Urothelium cell line (cell line): ENCODE measurements around the gene PIM3.
"Not testable (repeated sequence)": the region's sequence is repeated elsewhere in the genome, so short reads cannot be mapped to it uniquely, and the experiment has no call there.

Experiments used
- DNase-seq: peaks from one replicate; pipeline ENCODE4 v3.0.0; 2011; ENCODE audit warnings: low spot score, mixed read lengths
- FAIRE-seq: peaks from 2 replicates; lab custom pipeline; 2011; peaks lifted over from hg19 to GRCh38; lab: Jason Lieb, UNC

PIM3 gene

GRCh38 chr22:49941507-49942316 lies 18.9 kb upstream of the PIM3 start:
- DNase-seq, result no peak
- FAIRE-seq, result peak; percentile 20

DNA sequence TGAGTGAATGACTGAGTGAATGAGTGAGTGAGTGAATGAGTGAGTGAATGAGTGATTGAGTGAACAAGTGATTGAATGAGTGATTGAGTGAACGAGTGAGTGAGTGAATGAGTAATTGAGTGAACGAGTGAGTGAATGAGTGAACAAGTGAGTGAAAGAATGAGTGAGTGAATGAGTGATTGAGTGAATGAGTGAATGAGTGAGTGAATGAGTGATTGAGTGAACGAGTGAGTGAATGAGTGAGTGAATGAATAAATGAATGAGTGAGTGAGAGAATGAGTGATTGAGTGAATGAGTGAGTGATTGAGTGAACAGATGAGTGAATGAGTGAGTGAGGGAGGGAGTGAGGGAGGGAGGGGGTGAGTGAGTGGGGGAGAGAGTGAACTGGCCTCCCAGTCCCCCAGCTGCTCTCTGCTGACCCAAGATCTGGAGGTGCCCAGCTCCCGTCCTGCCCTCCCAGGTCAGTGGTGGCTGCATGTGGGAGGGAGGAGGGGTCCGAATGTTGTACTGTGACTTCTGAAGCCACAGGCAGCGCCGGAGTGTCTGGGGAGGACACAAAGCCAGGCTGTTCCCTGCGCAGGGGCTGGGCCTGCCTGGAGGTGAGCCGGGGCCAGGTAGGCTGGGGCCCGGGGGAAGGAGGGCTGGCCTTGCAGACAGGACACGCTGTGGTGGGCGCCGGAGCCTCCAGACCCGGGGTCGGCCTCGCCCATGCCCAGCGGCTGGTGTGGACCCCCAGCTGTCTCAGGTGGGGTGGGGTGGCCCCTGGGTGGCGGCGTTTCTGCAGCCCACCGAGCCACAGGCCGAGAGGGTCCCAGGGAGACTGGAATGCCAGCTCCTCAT lies 17.8 kb upstream of the PIM3 start:
- DNase-seq, result no peak
- FAIRE-seq, result no peak

- FAIRE-seq, result no peak
- no peak for DNase-seq
Measured at GRCh38 chr22:49943405-49943765, 17.2 kb upstream of the PIM3 start.

GRCh38 chr22:49943771-49944398 lies 16.7 kb upstream of the PIM3 start:
- FAIRE-seq, result no peak
- DNase-seq, result no peak

DNA sequence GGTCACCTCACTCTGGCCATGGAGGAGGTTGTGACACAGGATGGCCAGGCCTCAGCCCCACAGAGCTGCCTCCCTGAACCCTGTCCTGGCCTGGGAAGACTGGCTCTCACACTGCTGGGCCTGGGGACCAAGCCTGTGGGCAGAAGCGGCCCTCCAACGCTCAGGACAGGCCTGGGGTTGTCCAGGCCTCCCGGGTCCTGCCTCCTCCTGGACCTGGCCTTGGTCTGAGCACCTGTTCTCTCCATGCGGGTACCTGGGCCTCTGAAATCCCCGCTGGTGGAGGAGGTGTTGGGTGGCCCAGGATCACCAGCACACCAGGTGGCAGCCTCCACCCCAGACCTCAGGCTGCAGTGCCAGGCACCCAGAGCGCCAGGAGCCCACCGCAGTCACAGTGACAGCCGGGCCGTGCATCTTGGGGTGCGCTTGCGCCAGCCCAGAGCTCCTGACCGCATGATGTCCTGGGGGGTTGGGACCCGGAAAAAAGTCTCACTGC lies 16.1 kb upstream of the PIM3 start:
- DNase-seq (no peak), FAIRE-seq (no peak)

DNA sequence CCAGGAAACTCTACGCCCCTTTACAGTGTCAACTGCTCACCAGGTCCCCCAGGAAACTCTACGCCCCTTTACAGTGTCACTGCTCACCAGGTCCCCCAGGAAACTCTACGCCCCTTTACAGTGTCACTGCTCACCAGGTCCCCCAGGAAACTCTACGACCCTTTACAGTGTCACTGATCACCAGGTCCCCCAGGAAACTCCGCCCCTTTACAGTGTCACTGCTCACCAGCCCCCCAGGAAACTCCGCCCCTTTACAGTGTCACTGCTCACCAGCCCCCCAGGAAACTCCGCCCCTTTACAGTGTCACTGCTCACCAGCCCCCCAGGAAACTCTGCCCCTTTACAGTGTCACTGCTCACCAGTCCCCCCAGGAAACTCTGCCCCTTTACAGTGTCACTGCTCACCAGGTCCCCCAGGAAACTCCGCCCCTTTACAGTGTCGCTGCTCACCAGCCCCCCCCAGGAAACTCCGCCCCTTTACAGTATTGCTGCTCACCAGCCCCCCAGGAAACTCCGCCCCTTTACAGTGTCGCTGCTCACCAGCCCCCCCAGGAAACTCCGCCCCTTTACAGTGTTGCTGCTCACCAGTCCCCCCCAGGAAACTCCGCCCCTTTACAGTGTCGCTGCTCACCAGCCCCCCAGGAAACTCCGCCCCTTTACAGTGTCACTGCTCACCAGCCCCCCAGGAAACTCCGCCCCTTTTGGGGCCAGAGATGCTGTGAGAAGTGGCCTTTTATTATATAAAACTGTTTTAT lies 15.4 kb upstream of the PIM3 start:
- not testable (repeated sequence) for DNase-seq
- FAIRE-seq, result peak; percentile 56

DNA sequence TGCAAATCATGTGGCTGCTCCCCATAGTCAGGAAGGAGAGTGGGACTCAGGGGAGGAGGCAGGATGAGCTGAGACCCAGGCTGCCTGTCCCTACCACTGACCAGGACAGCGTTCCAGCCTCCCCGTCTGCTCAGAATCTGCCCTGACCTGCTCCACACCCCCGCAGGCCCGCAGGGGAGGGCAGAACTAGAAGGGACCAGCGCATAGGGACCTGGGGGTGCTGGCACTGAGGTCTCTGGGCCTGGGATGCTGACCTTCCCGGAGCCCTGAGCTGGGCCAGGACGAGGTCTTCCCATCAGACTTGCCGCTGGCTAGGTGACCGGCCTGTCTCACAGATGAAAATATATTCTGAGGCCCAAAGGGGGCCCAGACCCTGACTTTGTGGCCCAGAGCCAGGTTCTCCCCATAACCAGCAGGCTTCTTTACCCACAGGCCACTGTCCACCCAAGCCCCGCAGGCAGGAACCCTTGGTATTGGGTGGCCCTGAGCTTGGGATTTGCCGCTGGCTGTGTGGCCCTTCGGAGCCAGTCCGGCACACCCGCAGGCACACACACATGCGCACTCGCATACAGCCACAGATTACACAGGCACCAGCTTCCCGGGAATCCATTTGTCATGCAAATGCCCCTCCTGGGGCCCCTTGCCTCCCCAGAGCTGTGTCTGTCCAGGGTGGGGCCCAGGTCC lies 13.8 kb upstream of the PIM3 start:
- DNase-seq (no peak), FAIRE-seq (no peak)

DNA sequence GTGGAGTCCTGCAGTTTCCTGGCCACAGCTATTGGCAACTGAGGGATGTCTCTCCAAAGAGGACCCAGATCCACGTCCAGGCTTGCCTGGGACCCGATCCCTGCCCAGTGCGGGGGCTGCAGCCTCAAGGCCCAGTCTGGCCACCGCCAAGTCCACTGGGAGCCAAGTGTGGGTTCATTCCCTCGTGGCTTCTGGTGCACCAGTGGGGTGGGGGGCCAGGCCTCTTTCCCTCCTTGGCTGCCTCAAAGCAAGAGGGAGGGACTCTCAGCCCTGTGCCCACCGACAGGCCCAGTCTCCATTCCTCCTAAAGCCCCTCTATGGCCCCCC lies 13.3 kb upstream of the PIM3 start:
- FAIRE-seq, result no peak
- no peak for DNase-seq

GRCh38 chr22:49948116-49948957 lies 12.2 kb upstream of the PIM3 start:
- no peak for FAIRE-seq
- DNase-seq, result no peak

DNA sequence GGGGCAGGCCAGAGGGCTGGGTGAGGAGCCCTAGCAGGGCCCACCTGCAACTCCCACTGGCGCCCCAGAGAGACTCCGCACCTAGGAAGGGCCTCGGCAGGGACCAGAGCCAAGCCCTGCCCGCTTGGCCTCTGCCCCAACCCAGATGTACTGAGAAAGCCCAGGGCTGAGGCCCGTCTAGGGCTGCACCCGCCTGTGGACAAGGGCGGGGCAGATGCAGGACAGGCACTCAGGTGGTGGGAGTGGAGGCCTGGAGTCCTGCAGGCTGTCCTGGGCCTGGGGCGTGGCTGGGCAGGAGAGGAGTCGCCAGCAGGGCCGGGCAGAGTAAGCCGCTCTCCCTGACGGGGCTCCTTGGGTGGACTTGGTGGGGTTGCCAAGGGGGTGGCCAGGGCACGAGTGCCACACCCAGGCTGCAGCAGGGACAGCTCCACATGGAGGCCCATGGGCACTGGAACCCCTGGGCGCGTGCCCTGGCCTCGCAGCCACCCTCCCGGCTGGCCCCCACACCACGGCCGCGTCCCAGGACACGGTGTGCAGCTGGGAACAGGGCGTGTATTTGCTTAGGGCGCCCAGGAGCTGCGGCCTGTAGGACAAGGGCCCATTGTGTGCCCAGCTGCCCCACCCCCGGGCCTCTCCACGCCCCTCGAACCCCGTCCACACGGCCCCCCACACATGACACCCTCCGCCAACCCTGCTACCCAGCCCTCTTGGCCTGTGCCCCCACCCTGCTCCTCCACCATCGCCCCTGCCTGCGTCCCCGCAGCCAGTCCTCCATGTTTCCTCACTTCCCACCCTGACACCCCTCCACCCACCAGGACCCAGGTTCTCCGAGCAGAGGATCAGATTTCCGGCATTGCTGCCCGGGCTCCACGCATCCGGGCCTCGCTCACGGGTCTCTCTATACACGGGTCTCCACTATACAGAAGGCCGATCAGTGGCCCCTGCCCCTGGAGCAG lies 11.3 kb upstream of the PIM3 start:
- FAIRE-seq, result peak; percentile 55

DNA sequence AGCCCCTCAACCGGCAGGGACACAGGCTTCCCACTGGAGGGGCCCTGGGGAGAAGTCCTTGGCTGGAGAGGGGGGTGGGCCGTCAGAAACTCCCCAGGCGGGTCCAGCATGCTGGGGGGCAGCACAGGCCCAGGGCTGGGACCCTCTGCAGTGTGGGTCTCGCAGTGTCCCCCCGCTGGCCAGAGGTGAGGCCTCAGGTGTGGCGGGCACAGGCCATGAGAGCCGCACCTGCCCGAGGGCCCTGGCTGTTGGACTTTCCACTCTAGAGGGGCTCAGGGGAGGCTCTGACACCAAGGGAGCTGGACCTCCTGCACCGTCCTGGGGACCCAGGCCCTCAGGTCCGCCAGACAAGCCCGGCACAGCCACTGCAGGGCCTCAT lies 10.7 kb upstream of the PIM3 start:
- DNase-seq, result no peak
- no peak for FAIRE-seq

More for the DNA sequence above, 11.3 kb upstream of the PIM3 start:
- DNase-seq, result no peak

- no peak for FAIRE-seq
- no peak for DNase-seq
Measured at GRCh38 chr22:49950396-49950994, 10.1 kb upstream of the PIM3 start.

GRCh38 chr22:49951000-49951677 lies 9.4 kb upstream of the PIM3 start:
- no peak for DNase-seq
- no peak for FAIRE-seq

GRCh38 chr22:49951678-49951985 lies 8.9 kb upstream of the PIM3 start:
- no peak for DNase-seq
- no peak for FAIRE-seq

DNA sequence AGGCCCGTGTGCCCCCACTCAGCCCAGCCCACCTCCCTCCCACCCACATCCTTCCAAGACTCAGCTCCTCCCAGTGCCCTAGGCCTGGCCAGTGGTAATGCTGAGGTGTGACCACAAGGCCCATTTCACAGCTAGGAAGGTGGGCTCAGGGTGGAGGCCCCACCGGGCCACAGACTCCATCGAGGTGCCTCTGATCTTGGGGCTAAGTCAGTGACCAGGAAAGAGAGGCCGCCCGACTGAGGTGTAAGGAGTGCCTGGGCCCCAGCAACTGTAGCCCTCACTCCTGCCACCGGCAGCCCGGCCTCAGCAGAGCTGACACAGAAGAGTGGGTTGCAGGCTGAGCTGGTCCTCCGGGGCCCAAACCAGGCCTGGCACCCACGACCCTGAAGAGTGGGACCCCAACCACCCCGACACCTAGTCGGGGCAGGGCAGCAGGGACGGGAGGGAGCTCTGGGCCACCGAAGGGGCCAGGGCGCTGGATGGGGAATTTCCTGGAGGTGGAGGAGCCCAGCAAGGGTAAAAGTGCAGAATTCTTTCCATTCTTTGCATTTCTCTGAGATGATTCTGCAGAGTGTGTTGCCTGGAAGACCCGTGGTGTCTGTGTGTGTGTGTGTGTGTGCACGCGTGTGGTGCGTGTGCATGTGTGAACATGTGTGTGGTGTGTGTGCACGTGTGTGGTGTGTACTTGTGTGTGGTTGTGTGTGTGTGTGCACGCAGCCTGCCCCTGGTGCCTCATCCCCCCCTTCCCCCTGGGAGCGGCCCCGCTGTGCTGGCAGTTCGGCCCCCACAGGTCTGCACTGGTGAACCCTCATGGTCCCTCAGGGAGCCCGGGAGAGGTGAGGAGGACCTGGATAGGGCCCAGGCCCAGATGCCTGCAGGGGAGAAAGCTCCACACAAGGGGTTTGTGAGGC lies 8.3 kb upstream of the PIM3 start:
- FAIRE-seq (peak; percentile 99), DNase-seq (peak; percentile 73)

GRCh38 chr22:49953027-49953679 lies 7.4 kb upstream of the PIM3 start:
- peak; percentile 30 for FAIRE-seq
- DNase-seq, result no peak
